ENCODE results near the gene MRPL28.
A peak's percentile ranks its signal among the peaks of the same experiment; 100 is the strongest.
"Not testable (repeated sequence)": the region's sequence is repeated elsewhere in the genome, so short reads cannot be mapped to it uniquely, and the experiment has no call there.

Gene MRPL28

GRCh38 chr16:352547-353403, 17.6 kb downstream of the MRPL28 start, which contains the start of gene AXIN1:
Gene AXIN1 (minus strand): TSS chr16:352723. CDS start chr16:347025, 5,698 bp downstream.
- peak; percentile 61 for TF ChIP-seq CTCF (IDR thresholded peaks at IDR 0.05)
- peak within 1 kb of the TSS; percentile 58 to 88 for H3K27ac ChIP-seq
- DNase-seq (ENCODE audit: low spot score) = peak; percentile 99
- peak within 1 kb of the TSS; percentile 99 for H3K4me3 ChIP-seq

- no peak for TF ChIP-seq CTCF (IDR thresholded peaks at IDR 0.05)
These were observed 18.4 kb downstream of the MRPL28 start for GRCh38 chr16:351804-352520.

GRCh38 chr16:350203-350602, 20.1 kb downstream of the MRPL28 start:
- Histone ChIP-seq H3K27ac (no peak overlapping the region), H3K4me3 (no peak overlapping the region)
- TF ChIP-seq CTCF (IDR thresholded peaks at IDR 0.05) = no peak
- no peak for DNase-seq (ENCODE audit: low spot score)

More at GRCh38 chr16:351804-352520, 18.4 kb downstream of the MRPL28 start:
- Histone ChIP-seq H3K4me3 (peak overlapping the region; percentile 99), H3K27ac (peak overlapping the region; percentile 58 to 88)
- no peak for DNase-seq (ENCODE audit: low spot score)

- DNase-seq (ENCODE audit: low spot score) = no peak
- no peak for TF ChIP-seq CTCF (IDR thresholded peaks at IDR 0.05)
- Histone ChIP-seq H3K4me3 (no peak overlapping the region), H3K27ac (no peak overlapping the region)
These were observed 21.1 kb downstream of the MRPL28 start for GRCh38 chr16:349211-349610.

- not testable (repeated sequence) for DNase-seq (ENCODE audit: low spot score); H3K4me3 ChIP-seq; H3K27ac ChIP-seq
These were observed 21.8 kb downstream of the MRPL28 start for GRCh38 chr16:348495-348894.

GRCh38 chr16:347203-347602, 23.1 kb downstream of the MRPL28 start:
- DNase-seq (ENCODE audit: low spot score) = no peak
- Histone ChIP-seq H3K4me3 (no peak overlapping the region), H3K27ac (no peak overlapping the region)
- TF ChIP-seq CTCF (IDR thresholded peaks at IDR 0.05) = no peak

- H3K4me3 ChIP-seq = no peak overlapping the region
- no peak for TF ChIP-seq CTCF (IDR thresholded peaks at IDR 0.05)
- DNase-seq (ENCODE audit: low spot score) = no peak
- no peak overlapping the region for H3K27ac ChIP-seq
These were observed 23.8 kb downstream of the MRPL28 start for GRCh38 chr16:346587-346986.

Data from coronary artery (tissue), 2 donors.